Measurements from ENCODE around the gene KAZN.

The KAZN gene

GRCh38 chr1:15073799-15074308 lies 475.4 kb downstream of the KAZN start:
- DNase-seq (ENCODE audit: low read depth) = no peak
- TF ChIP-seq, protein P1, sequence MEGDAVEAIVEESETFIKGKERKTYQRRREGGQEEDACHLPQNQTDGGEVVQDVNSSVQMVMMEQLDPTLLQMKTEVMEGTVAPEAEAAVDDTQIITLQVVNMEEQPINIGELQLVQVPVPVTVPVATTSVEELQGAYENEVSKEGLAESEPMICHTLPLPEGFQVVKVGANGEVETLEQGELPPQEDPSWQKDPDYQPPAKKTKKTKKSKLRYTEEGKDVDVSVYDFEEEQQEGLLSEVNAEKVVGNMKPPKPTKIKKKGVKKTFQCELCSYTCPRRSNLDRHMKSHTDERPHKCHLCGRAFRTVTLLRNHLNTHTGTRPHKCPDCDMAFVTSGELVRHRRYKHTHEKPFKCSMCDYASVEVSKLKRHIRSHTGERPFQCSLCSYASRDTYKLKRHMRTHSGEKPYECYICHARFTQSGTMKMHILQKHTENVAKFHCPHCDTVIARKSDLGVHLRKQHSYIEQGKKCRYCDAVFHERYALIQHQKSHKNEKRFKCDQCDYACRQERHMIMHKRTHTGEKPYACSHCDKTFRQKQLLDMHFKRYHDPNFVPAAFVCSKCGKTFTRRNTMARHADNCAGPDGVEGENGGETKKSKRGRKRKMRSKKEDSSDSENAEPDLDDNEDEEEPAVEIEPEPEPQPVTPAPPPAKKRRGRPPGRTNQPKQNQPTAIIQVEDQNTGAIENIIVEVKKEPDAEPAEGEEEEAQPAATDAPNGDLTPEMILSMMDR (IDR thresholded peaks at IDR 0.05; ENCODE audit: control insufficient read depth, extremely low read depth, insufficient read depth) = no peak

DNA sequence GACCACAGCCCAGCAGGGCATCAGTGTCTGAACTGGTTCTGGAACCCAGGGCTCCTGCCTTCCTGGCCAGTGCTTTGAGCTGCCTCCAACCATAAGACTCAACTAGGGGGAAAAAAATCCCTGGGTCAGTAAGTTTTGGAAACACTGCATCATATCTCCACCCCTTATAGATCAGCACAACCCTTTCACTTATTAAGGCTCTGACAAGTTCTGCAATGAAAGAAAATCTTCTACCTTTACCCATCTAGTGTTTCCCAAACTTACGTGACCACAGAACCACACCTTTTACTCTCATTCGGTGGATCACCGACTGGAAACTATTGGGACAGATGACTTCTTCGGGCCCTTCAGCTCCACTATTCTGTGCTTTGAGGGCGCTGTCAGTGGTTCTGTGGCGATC lies 476.7 kb downstream of the KAZN start:
- H3K4me3 ChIP-seq (ENCODE audit: low read depth, low read length) = no peak overlapping the region
- DNase-seq (ENCODE audit: low read depth) = no peak
- TF ChIP-seq, protein P1 (IDR thresholded peaks at IDR 0.05; ENCODE audit: control insufficient read depth, extremely low read depth, insufficient read depth) = no peak

More at GRCh38 chr1:15073799-15074308, 475.4 kb downstream of the KAZN start:
- no peak overlapping the region for H3K4me3 ChIP-seq (ENCODE audit: low read depth, low read length)

- H3K4me3 ChIP-seq (ENCODE audit: low read depth, low read length) = no peak overlapping the region
- DNase-seq (ENCODE audit: low read depth) = no peak
- TF ChIP-seq, protein P1 (IDR thresholded peaks at IDR 0.05; ENCODE audit: control insufficient read depth, extremely low read depth, insufficient read depth) = no peak
These were observed 477.3 kb downstream of the KAZN start for GRCh38 chr1:15075817-15076216.

- TF ChIP-seq, protein P1 (IDR thresholded peaks at IDR 0.05; ENCODE audit: control insufficient read depth, extremely low read depth, insufficient read depth) = no peak
- DNase-seq (ENCODE audit: low read depth) = no peak
- no peak overlapping the region for H3K4me3 ChIP-seq (ENCODE audit: low read depth, low read length)
These were observed 478.3 kb downstream of the KAZN start for GRCh38 chr1:15076807-15077206.

DNA sequence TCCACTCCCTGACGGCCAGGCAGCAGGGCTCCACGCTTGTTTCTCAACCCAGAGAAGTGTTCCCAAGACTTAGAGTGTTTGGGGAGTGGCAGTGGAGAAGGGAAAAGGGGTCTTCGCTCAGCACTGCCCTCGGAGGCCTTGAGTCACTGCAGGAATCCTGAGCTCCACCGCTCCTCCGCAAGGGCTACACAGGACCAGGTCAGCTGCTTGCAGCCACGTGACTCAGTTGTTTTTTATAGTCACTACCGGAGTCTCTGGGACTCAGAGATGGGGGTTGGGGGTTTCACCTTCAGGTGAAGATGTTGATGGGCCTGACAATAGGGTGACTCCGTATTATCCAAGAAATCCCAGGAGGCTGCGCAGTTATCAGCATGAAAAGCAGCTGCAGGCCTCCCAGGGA lies 478.9 kb downstream of the KAZN start:
- TF ChIP-seq, protein P1 (IDR thresholded peaks at IDR 0.05; ENCODE audit: control insufficient read depth, extremely low read depth, insufficient read depth) = no peak
- no peak overlapping the region for H3K4me3 ChIP-seq (ENCODE audit: low read depth, low read length)
- DNase-seq (ENCODE audit: low read depth) = no peak

DNA sequence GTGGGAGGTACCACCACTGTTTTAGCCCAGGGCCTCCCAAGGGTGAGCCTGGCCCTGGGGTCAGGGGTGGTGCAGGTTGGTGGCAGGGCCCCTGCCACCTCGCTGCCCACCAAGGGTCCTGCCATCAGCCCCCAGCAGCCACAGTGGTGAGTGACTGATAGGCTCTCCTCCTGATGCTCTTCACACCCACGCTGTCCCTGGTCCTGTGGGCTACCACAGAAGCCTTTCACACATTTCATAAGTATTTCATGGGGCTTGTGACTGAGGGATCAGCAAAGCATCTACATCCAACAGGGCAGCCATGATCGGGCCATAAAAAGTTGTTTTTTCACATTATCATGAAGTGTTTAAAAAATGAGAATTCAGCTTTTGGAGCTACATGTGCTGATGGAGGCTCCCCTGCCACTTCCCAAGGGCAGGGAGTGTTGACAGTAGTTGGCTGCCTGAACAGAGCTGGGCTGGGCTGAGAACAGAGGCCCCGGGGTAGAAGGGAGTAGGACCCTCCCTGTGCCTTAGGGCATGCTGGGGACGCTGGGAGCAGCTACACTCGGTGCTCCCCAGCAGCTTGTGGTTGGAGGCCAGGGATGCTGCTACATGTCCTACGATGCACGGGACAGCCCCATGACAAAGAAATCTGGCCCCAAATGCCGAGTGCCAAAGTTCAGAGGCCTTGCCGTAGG lies 482.0 kb downstream of the KAZN start:
- TF ChIP-seq, protein P1 (IDR thresholded peaks at IDR 0.05; ENCODE audit: control insufficient read depth, extremely low read depth, insufficient read depth) = no peak
- no peak for DNase-seq (ENCODE audit: low read depth)

GRCh38 chr1:15081102-15081501 lies 482.6 kb downstream of the KAZN start:
- TF ChIP-seq, protein P1 (IDR thresholded peaks at IDR 0.05; ENCODE audit: control insufficient read depth, extremely low read depth, insufficient read depth) = no peak
- no peak overlapping the region for H3K4me3 ChIP-seq (ENCODE audit: low read depth, low read length)
- DNase-seq (ENCODE audit: low read depth) = no peak

More for the DNA sequence above, 482.0 kb downstream of the KAZN start:
- no peak overlapping the region for H3K4me3 ChIP-seq (ENCODE audit: low read depth, low read length)

Measured in LNCaP clone FGC (cell line).